GM12873 (cell line): Measurements from ENCODE around the gene FITM2.

Experiments
- TF ChIP-seq, protein P1 (sequence below): IDR thresholded peaks from 2 replicates; pipeline ENCODE4 v1.5.1; 2012; ENCODE audit warnings: low read depth, mild to moderate bottlenecking, moderate library complexity, low read length, control low read depth; ENCODE audit not compliant: insufficient read depth; ENCODE audit errors: missing control alignments

The FITM2 gene

DNA sequence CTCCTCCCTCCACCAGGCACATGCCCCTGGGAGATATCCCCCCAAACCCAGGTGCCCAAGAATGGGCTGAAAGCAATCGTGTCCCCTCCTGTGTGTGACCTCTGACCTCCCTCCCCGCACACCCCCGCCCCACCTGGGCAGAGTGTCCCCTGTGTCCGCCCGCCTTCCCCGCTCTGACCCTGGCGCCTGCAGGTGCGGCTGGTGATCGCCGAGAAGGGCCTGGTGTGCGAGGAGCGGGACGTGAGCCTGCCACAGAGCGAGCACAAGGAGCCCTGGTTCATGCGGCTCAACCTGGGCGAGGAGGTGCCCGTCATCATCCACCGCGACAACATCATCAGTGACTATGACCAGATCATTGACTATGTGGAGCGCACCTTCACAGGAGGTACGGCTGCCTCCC, 54.0 kb downstream of the FITM2 start:
- TF ChIP-seq, protein P1, sequence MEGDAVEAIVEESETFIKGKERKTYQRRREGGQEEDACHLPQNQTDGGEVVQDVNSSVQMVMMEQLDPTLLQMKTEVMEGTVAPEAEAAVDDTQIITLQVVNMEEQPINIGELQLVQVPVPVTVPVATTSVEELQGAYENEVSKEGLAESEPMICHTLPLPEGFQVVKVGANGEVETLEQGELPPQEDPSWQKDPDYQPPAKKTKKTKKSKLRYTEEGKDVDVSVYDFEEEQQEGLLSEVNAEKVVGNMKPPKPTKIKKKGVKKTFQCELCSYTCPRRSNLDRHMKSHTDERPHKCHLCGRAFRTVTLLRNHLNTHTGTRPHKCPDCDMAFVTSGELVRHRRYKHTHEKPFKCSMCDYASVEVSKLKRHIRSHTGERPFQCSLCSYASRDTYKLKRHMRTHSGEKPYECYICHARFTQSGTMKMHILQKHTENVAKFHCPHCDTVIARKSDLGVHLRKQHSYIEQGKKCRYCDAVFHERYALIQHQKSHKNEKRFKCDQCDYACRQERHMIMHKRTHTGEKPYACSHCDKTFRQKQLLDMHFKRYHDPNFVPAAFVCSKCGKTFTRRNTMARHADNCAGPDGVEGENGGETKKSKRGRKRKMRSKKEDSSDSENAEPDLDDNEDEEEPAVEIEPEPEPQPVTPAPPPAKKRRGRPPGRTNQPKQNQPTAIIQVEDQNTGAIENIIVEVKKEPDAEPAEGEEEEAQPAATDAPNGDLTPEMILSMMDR, result no peak

DNA sequence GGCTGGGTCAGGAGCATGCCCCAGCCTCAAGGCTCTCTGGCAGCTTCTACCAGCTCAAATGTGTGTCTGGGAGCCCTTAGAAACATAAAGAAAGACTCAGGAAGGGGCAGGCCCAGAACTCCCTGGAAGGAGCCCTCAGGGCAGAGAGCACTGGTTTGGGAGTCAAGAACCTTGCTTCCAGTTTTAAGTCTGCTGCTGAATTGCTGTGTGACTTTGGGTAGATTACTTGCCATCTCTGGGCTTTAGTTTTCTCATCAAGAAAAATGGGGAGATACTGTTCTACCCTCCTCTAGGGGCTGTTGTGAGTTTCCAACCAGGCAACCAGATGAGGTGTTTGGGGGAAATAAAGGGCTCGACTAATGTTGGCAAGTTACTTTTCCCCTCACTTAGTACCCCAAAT, 55.1 kb downstream of the FITM2 start:
- TF ChIP-seq, protein P1, result no peak

DNA sequence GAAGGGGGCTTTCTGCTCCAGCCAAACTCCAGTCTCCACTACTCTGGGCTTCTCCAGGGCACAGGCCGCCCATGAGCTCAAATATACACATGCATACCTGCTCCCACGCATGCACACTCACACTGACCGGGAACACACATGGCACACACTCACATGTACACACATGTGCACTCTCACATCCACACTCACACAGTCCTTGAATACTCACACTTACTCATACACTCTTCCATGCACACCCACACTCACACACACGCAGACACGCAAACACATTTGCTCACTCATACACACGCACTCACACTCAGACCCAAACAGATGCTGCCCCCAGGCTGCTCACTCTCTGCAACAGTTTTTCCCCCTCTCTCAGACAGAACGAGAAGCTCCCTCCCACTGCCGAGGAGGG, 56.9 kb downstream of the FITM2 start:
- TF ChIP-seq, protein P1, result no peak

DNA sequence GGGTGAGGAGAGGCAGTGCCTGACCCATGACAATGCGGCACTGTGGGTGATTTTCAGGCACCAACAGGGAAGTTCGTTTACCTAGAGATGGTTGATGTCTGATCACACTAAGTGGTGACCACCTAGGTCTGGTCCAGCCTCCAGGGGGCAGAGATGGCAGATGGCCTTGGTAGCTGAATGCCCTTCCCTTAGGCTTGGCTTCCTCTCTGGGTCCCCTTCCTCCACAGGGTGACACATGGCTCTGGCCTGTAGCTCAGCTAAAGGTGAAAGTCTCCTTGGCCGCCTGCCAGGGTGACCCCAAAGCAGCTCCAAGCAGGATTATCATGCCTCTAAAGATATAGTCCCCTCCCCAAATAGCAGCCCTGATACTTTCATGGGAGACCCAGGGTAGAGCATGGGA, 57.5 kb downstream of the FITM2 start:
- TF ChIP-seq, protein P1, result no peak
